Measurements from ENCODE around the gene MEF2A.

MEF2A gene

GRCh38 chr15:99604865-99605264, 39.1 kb downstream of the MEF2A start:
- no peak for TF ChIP-seq CTCF (IDR thresholded peaks at IDR 0.05)
- no peak overlapping the region for H3K27ac ChIP-seq
- no peak for DNase-seq (ENCODE audit: low spot score)
- H3K4me3 ChIP-seq = no peak overlapping the region

- no peak for TF ChIP-seq CTCF (IDR thresholded peaks at IDR 0.05)
- no peak for DNase-seq (ENCODE audit: low spot score)
- Histone ChIP-seq H3K4me3 (no peak overlapping the region), H3K27ac (no peak overlapping the region)
Observed at GRCh38 chr15:99605490-99605931, 39.7 kb downstream of the MEF2A start.

GRCh38 chr15:99605990-99606389, 40.2 kb downstream of the MEF2A start:
- no peak for TF ChIP-seq CTCF (IDR thresholded peaks at IDR 0.05)
- DNase-seq (ENCODE audit: low spot score) = no peak
- no peak overlapping the region for H3K4me3 ChIP-seq
- H3K27ac ChIP-seq = no peak overlapping the region

- Histone ChIP-seq H3K4me3 (no peak overlapping the region), H3K27ac (no peak overlapping the region)
- no peak for TF ChIP-seq CTCF (IDR thresholded peaks at IDR 0.05)
- DNase-seq (ENCODE audit: low spot score) = no peak
Observed at GRCh38 chr15:99606646-99607045, 40.9 kb downstream of the MEF2A start.

- no peak overlapping the region for H3K27ac ChIP-seq
Observed at GRCh38 chr15:99613481-99613880, 47.7 kb downstream of the MEF2A start.

GRCh38 chr15:99613887-99614647, 48.3 kb downstream of the MEF2A start:
- Histone ChIP-seq H3K27ac (peak overlapping the region; percentile 26 to 29), H3K4me3 (no peak overlapping the region)
- TF ChIP-seq CTCF (IDR thresholded peaks at IDR 0.05) = no peak
- DNase-seq (ENCODE audit: low spot score) = no peak

More at GRCh38 chr15:99613481-99613880, 47.7 kb downstream of the MEF2A start:
- no peak for DNase-seq (ENCODE audit: low spot score)
- no peak for TF ChIP-seq CTCF (IDR thresholded peaks at IDR 0.05)
- no peak overlapping the region for H3K4me3 ChIP-seq

- Histone ChIP-seq H3K4me3 (no peak overlapping the region), H3K27ac (peak overlapping the region; percentile 4 to 26)
- no peak for TF ChIP-seq CTCF (IDR thresholded peaks at IDR 0.05)
- DNase-seq (ENCODE audit: low spot score) = no peak
Observed at GRCh38 chr15:99614749-99615288, 49.0 kb downstream of the MEF2A start.
